ENCODE measurements around the gene NRXN3.

The NRXN3 gene

DNA sequence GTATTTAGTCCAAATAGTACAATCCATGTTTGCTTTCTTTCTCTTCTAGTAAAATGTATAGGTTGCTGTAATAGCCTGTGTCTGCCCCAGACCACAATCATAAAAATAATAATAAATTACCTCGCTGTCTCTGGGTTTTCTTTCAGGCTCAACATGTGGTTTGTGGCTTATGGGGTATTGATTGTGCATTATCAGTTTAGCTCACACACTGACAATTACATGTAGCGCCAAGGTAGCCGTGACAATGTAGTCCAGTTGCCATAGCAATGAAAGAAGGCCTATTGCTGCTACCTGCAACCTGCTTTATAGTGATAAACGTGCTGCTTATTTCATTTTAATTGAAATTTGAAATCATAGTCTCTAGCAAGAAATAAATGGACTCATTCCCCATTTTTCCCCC is 1009.8 kb downstream of the NRXN3 start:
- peak; percentile 34 for DNase-seq

- DNase-seq = no peak
Measured at GRCh38 chr14:79180656-79181055, 1010.5 kb downstream of the NRXN3 start.

GRCh38 chr14:79186523-79186922 is 1016.4 kb downstream of the NRXN3 start:
- DNase-seq = no peak

- no peak for DNase-seq
Measured at GRCh38 chr14:79193689-79194477, 1023.7 kb downstream of the NRXN3 start.

GRCh38 chr14:79196216-79196615 is 1026.0 kb downstream of the NRXN3 start:
- DNase-seq = no peak

DNA sequence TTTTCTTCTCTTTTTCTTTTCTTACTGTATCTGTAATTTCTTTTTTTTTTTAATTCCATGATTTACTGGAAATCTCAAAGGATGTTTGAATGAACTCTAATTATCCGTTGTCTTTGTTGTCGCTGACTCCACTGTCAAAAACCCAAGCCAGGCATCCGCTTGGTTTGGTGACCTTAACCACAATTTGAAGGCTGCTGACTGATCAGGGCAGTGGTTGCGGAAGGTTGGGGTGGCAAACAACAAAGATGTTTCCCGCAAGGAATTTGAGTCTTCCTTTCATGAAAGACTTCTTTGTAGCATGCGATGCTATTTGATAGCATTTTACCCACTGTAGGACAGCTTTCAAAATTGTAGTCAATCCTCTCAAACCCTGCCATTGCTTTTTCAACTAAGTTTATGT is 1027.3 kb downstream of the NRXN3 start:
- no peak for DNase-seq

DNA sequence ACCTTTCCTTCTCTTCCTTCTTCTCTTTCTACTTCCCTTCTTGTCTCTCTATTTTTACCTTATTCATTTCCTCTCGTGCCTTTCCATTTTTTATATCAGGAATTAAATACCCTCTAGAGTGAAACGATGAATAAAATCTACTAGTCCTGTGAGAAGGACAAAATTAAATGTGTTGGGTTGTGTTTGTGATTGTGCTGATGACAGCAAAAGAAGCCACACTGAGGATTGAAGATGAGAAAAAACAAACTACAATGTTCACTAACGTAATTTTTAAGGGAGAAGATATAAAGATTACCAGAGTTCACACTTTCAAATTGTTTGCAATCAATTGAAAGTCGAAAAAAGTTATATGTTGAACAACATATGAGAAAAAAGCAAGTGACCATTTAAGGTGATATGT is 1029.0 kb downstream of the NRXN3 start:
- DNase-seq = no peak

GRCh38 chr14:79201564-79202207 is 1031.5 kb downstream of the NRXN3 start:
- no peak for DNase-seq

DNA sequence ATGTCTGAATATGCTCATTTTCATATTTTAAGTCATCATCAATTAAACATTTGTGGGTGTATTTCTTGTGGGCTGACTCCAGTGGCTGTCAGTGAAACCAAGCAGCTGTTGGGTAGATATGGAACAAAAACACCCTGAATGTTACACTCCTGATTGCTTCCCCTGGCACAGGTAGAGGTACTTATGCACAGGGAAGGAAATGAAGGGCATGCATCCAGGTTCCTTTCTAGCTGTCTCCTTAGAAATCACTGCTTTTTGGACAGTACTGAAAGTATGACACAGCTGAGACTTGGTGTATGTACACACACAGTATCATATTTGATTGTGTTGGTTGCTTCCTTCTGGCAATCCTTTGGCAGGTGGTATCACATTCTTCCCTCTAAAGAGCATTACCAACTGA is 1034.4 kb downstream of the NRXN3 start:
- DNase-seq = peak; percentile 39

DNA sequence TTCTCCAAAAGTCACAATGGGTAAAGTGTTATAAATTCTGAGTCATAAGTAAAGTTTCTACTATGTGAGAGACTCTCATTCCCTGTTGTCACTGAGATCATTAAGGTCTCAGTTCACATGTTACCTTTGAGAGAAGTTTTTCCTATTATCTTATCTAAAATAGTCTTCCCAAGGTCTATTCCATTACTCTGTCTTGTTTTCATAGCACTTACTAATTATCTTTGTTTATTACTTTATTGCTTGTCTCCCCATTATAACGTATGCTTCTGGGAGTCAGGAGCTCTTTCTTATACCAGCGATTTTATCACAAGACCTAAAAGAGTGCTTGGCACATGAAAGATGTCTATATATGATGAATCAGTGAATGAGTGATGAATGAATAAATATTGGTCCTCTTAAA is 1039.2 kb downstream of the NRXN3 start:
- no peak for DNase-seq

DNA sequence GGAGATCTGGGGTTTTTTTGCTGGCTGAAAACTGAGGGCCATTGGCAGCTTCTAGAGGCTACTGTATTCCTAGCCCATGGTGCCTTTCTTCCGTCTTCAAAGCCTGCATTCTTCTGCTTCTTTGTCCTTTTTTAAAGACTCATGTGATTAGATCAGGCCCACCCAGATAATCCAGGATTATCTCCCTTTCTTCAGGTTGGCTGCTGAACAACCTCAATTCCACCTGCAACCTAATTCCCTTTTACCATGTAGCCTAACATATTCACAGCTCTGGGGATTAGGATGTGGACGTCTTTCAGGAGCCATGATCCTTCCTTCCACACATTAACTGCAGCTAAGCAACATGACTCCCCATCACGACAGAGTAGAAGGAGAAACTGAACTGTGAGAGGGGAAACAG is 1055.6 kb downstream of the NRXN3 start:
- DNase-seq = no peak

GRCh38 chr14:79229383-79229909 is 1059.3 kb downstream of the NRXN3 start:
- DNase-seq = peak; percentile 96

DNA sequence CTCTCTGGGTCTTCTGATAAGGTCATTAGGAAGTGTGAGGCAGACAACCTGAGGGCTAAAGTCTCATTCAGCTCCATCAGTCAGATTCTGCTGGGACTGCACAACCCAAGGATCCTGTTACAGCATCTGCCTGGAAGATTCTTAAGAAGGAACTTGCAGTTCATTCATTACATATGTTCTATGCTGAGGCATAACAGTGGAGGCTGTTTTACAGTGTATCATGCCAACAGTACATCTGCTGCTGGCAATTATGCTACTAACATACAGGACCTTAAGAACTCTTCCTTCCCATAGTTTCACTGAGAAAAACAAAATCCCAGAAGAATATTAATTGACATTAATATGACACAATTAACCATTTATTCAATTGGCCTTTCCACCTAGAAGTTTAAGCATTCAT is 1072.5 kb downstream of the NRXN3 start:
- DNase-seq = no peak

GRCh38 chr14:79246173-79246572 is 1076.0 kb downstream of the NRXN3 start:
- DNase-seq = no peak

DNA sequence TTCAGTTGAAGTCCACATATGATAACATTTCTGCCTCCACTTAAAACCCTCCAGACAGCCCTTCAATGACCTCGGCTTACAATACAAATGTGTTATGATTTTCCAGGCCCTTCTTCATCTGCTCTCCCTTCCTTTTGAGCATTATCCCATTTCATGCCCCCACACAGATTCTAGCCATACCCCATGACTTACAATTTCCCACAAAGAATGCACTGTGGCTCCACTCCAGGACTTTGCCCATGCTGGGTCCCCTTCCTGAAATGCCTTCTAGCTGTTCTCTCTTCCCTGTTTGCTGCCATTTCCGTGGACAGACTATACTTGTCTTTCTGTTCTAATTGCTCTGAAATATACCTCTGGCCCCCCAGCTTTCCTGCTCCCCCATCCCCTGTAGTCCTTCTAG is 1078.0 kb downstream of the NRXN3 start:
- DNase-seq = peak; percentile 64

DNA sequence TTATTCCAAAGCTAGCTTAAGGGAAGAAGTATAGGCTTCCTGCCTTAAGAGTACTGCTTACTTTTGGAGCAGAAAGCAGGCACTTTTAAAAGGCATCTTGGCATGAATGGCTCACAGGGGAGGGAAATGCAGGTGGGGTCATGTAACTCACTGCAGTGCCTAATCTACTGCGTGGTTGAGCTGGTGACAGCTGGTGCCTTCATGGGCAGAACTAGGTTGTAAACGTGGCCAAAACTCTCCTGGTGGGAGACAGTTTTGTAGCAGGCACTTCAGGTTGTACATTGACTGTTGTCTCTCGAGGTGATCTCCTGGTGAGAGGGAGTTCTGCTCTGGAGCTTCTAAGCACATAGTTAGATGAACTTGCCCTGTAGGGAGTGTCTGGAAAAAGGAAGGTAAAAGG is 1078.6 kb downstream of the NRXN3 start:
- DNase-seq = peak; percentile 99

DNA sequence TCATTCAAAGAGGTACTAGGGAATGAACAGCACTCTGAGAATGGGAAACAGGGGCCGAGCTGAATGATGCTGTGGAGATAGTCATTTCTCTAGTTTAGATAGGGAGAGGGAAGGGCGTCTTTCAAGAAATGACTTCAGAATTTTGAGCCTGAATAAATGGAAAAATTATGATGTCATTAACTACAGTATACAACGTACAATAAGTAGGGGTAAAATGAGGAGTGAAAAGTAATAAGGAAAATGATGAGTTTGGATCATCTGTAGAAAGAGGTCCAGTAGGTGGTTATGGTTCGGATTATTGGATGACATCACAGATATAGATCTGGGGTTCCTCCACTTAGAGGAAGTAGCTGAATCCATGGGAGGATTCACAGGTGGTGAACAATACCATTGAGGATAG is 1081.1 kb downstream of the NRXN3 start:
- DNase-seq = no peak

DNA sequence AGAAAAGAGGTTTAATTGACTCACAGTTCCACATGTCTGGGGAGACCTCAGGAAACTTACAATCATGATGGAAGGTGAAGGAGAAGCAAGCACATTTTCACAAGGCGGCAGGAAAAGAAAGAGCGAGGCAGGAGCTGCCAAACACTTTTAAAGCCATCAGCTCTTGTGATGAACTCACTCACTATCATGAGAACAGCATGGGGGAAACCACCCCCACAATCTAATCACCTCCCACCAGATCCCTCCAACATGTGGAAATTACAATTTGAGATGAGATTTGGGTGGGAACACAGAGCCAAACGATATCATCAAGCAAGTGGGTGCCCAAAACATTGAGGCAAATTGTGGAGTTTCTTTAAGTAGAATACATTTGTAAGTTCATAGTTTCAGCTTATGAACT is 1083.4 kb downstream of the NRXN3 start:
- DNase-seq = no peak

- DNase-seq = no peak
Measured at GRCh38 chr14:79254069-79254775, 1084.0 kb downstream of the NRXN3 start.

DNA sequence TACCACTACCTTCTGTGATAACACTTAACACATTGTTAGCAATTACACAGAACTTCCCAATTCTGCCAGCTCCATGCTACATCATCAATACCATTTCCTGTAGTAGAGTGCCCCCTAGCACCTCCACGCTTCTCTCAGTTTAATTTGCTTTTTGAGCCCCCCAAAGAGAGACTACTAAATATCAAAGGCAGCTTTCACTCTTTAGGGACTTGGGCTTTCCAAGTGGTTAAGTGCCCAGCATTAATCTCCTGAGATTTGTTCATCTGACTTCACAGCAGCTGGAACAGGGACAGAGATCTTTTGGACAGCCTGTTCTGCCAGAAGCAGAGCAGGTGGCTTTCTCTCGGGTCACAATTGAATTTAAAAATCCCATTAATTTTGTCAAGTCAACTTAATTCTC is 1086.2 kb downstream of the NRXN3 start:
- DNase-seq = peak; percentile 63

- no peak for DNase-seq
Measured at GRCh38 chr14:79260406-79260805, 1090.2 kb downstream of the NRXN3 start.

DNA sequence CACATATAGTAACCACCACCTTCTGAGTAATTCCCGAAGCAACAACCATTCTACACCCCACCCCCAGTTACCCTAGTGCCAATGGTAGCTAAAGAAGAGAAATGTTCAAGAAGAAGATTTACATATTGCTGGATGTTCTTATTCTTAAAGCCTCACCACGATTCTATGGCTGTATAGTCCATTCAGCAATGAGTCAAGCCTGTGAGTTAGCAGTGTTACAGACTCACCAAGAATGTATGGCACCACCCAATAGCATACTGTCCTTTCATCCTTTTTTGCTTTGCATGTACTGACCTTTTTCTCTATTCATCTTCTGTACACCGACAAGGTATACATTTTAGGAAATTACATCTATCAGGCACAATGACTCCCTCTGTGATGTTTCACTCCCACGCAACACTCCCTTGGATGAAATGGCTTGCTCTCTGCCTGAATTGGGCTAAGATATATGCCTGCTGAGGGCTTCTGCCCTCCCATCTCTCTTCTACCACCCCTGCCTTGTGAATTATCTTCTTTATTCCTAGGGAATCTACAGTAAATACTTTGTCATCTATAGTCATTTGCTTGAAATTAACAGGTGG is 1095.3 kb downstream of the NRXN3 start:
- no peak for DNase-seq

DNA sequence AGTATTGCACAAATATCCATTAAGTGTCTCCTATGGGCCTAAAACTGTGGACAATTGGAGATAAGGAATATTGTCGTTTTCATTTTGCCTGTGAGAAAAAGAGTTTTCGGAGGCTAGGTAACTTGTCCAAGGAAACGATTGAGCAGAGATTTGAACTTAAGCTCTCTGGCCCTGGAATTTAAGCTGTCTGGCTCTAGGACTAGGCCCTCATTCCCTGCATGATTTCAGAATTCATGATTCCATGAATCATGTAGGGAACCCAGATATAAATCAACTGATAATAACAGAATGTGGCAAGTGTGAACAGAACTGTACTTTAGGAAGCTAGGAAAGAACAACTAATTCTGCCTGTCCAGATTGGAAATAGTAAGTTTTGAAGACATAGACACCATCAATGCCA is 1100.2 kb downstream of the NRXN3 start:
- no peak for DNase-seq
